Calu3 (cell line): Measurements from ENCODE around the gene NDUFS2. TPM values are rescaled to one million over a fixed set of nuclear protein-coding genes. Genes with fewer than 3 reads are reported as not detected.

ENCODE experiments used
- BruUV-seq: library from RNA; stranded (reverse); fragments of 400-500 nt; replicated peaks from 2 replicates; lab custom pipeline; 2021; lab: Mats Ljungman, UMichigan
- CTCF ChIA-PET: fragments of 300-600 bp; sonication (Branson Sonifier 250); formaldehyde crosslinking; loops from one replicate; lab custom pipeline; 2022; ENCODE audit warnings: antibody characterized with exemption; lab: Charles Lee
- DNase-seq: peaks from one replicate; pipeline ENCODE4 v3.0.0; 2022
- H3K27ac Mint-ChIP-seq: one replicate; pipeline ENCODE4 v1.8.0; 2022; ENCODE audit warnings: mixed read lengths; ENCODE audit not compliant: unreplicated experiment
- H3K27me3 Mint-ChIP-seq: one replicate; pipeline ENCODE4 v1.8.0; 2022; ENCODE audit warnings: mixed read lengths; ENCODE audit not compliant: unreplicated experiment
- H3K36me3 Mint-ChIP-seq: one replicate; pipeline ENCODE4 v1.8.0; 2022; ENCODE audit warnings: mild to moderate bottlenecking, moderate library complexity, mixed read lengths; ENCODE audit not compliant: insufficient read depth, unreplicated experiment
- H3K4me1 Mint-ChIP-seq: one replicate; pipeline ENCODE4 v1.8.0; 2022; ENCODE audit warnings: mild to moderate bottlenecking, low read depth, mixed read lengths; ENCODE audit not compliant: unreplicated experiment
- H3K4me3 Mint-ChIP-seq: one replicate; pipeline ENCODE4 v1.8.0; 2022; ENCODE audit warnings: mild to moderate bottlenecking, low read depth, moderate library complexity, mixed read lengths; ENCODE audit not compliant: unreplicated experiment
- H3K9me3 Mint-ChIP-seq: one replicate; pipeline ENCODE4 v1.8.0; 2022; ENCODE audit warnings: low read depth, mixed read lengths; ENCODE audit not compliant: unreplicated experiment
- intact Hi-C: fragments of 100-400 bp; cut with micrococcal nuclease; formaldehyde crosslinking; loops from one replicate; pipeline ENCODE4 v1.10.0; 2022; ENCODE audit not compliant: unreplicated experiment
- total RNA-seq: library from RNA; stranded (reverse); gene quantifications from 2 replicates; pipeline ENCODE4 v1.2.3, GENCODE V29; 2022
- TF ChIP-seq, protein P1 (sequence below): fragments of 200-600 bp; IDR thresholded peaks from one replicate; pipeline ENCODE4 v1.8.0; 2022; ENCODE audit warnings: antibody characterized with exemption; ENCODE audit not compliant: unreplicated experiment

Gene NDUFS2
- total RNA-seq, 1 experiment from 2014 or later: 91.3 TPM

DNA sequence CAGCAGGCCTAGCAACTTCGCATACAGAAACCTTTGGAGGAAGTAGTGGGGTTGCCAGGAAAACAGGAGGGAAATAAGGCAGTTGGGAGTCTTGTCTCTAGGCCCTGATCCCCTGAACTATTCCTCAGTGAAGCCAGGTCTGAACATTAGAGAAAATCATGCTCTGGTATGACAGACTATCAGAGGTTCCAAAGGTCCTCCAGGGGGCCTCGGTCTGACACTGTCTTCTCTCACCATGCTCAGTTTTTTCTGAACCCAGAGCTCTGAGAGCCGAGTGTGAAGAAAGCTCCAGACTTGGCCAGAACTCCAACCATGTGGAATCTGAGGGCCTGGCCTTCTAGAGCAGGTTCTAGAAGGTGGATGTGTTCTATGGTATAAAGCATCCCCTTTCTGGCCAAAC is 27.7 kb downstream of the NDUFS2 start:
- Mint-ChIP-seq H3K9me3 (no peaks in the 10 kb centered on the region), H3K36me3 (peaks cover 15% of the 10 kb centered on the region), H3K4me3 (no peak overlapping the region), H3K4me1 (peaks cover 17% of the 10 kb centered on the region), H3K27me3 (no peaks in the 10 kb centered on the region), H3K27ac (no peak overlapping the region)
- DNase-seq: no peak
- TF ChIP-seq, protein P1, sequence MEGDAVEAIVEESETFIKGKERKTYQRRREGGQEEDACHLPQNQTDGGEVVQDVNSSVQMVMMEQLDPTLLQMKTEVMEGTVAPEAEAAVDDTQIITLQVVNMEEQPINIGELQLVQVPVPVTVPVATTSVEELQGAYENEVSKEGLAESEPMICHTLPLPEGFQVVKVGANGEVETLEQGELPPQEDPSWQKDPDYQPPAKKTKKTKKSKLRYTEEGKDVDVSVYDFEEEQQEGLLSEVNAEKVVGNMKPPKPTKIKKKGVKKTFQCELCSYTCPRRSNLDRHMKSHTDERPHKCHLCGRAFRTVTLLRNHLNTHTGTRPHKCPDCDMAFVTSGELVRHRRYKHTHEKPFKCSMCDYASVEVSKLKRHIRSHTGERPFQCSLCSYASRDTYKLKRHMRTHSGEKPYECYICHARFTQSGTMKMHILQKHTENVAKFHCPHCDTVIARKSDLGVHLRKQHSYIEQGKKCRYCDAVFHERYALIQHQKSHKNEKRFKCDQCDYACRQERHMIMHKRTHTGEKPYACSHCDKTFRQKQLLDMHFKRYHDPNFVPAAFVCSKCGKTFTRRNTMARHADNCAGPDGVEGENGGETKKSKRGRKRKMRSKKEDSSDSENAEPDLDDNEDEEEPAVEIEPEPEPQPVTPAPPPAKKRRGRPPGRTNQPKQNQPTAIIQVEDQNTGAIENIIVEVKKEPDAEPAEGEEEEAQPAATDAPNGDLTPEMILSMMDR: no peak
- CTCF ChIA-PET: interaction anchor here (1.3 kb wide), 1 partner anchor 152 kb away, joined by 4 read pairs; no protein-coding TSS in a partner anchor
- BruUV-seq: no TSS peak
- intact Hi-C loops: no loop called here

DNA sequence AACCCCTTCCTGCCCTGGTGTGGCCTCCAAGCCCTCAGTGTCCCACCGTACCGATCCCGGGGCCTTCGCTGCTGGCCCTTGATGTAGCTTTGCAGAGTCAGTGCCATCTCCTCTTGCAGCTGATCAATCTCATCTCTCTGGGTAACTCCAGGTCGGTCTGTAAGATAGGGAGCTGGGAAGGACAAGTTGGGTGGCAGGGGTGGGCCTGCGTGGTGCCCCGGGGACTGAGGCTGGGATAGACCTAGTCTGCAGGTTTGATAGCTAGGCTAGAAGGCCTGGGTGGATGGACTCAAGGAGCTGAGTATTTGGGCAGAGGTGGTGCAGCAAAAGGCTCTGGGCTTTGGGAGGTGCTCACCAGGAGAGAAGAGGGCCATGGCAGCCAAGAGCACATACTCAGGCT is 28.6 kb downstream of the NDUFS2 start:
- Mint-ChIP-seq H3K27ac (no peak overlapping the region), H3K4me1 (peaks cover 17% of the 10 kb centered on the region), H3K4me3 (no peak overlapping the region), H3K9me3 (no peaks in the 10 kb centered on the region), H3K27me3 (peaks cover 6% of the 10 kb centered on the region), H3K36me3 (peaks cover 10% of the 10 kb centered on the region)
- no peak for DNase-seq
- CTCF ChIA-PET: interaction anchor here (1.0 kb wide), 1 partner anchor 48 kb away, joined by 3 read pairs; no protein-coding TSS in a partner anchor
- TF ChIP-seq, protein P1: no peak
- intact Hi-C loops: no loop called here
- BruUV-seq: no TSS peak

DNA sequence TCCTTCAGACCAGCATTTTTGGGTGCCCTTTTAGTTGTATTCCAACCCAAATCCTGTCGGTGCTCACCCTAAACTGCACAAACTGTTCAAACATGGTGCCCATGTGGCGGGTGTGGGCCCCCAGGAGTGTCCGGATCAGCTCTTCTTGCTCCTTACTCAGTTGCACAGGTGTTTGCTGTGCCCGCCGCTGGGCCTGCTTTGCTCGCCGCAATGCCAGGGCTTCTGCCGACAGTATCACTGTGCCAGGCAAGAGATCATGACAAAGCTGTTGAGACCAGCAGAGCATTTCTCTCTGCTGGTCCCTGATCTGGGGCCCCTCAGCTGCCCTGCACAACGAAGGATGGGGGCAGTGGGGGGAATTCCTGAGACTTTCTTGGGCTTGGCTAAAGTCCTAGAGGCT is 30.9 kb downstream of the NDUFS2 start:
- Mint-ChIP-seq H3K4me3 (no peak overlapping the region), H3K9me3 (no peaks in the 10 kb centered on the region), H3K27ac (no peak overlapping the region), H3K27me3 (peaks cover 16% of the 10 kb centered on the region), H3K36me3 (no peaks in the 10 kb centered on the region), H3K4me1 (no peaks in the 10 kb centered on the region)
- CTCF ChIA-PET: no interaction called here
- intact Hi-C loops: no loop called here
- no TSS peak for BruUV-seq
- TF ChIP-seq, protein P1: no peak
- no peak for DNase-seq

DNA sequence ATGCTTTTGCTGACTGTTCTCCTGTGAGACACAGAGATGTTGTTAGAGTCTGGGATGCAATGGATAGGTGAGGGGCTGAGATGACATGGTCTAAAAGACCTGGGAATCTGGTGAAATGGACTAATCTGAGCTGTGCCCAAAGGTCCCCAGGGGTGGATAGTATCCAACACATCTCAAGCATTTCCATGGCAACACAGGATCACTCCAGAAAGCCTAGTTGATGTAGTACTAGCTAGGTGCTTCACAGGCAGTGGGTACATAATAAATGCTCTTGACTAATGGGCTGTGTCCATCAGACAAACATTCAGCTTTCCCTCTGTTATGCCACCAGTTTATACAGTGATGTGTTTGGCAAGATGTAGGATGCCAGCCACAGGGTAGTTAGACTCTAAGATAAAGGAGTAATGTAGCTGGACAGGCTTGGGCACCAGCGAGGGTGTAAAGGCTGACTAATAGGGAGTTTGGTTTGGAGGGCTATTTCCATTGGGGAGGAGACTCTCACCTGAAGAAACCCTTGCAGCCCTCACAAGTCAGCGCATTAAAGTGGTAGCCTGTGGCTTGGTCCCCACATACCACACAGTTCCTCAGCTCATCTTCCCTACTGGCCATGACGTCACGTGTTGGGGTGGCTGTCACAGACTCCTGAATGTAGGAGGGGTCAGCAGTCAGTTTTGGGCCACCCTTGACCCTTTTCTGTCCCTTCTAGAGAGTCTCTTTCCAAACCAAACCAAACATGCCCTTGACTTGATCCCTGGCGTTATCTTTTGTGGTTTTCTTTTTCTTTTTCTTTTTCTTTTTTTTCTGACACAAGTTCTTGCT is 34.0 kb downstream of the NDUFS2 start:
- no peaks in the 10 kb centered on the region for H3K36me3 Mint-ChIP-seq
- no TSS peak for BruUV-seq
- intact Hi-C loops: no loop called here
- CTCF ChIA-PET: interaction anchor here (0.7 to 1.1 kb wide), 2 partner anchors 24 to 146 kb away, joined by 3 read pairs; no protein-coding TSS in a partner anchor
- DNase-seq: no peak
- H3K4me3 Mint-ChIP-seq: no peak overlapping the region
- H3K4me1 Mint-ChIP-seq: no peaks in the 10 kb centered on the region
- no peak overlapping the region for H3K27ac Mint-ChIP-seq
- no peaks in the 10 kb centered on the region for H3K9me3 Mint-ChIP-seq
- peaks cover 34% of the 10 kb centered on the region for H3K27me3 Mint-ChIP-seq
- TF ChIP-seq, protein P1: no peak
